Stimulated activated CD4-positive, alpha-beta T cell treated with anti-CD3 and anti-CD28 coated beads, Interleukin-15, amount 100 ng/mL, for 48 hours (primary cell): ENCODE results near the gene ERH.

Source experiments
- DNase-seq, 2 donors: peaks; one replicate each; pipeline ENCODE4 v3.0.0-alpha.2; 2020; ENCODE audit warnings: low read depth in 2 of 2

Gene ERH

DNA sequence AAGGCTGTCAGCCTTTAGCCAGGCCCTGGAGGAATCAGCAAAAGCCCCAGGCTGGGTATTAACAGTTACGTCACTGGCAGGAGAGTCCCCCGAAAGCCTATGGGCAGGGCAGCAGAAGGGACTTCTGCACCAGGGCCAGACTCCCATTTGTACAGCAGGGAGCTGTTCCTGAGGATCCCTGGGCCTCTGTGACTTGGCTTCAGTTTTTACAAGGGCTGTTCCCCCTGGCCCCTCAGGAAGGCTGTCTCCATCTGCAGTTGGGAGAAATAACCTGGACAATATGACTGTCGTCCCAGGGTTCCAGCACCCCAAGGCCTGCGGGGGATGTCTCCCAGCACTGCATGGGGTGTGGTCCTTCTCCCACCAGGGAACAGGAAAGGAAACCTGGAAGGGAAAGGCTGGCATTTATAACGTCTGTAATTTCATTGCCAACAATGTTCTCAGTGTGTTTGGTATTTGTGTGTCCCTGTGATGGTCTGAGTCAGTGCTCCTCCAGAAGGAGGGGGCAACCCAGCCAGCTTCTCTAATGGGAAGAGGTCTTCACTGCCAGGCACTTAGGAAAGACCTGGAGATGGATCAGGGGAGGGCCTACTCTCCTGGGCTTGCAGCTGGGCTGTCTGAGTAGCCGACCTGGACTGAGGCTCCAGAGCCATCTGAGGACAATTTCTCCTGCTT, 42.4 kb downstream of the ERH start:
- no peak for DNase-seq

DNA sequence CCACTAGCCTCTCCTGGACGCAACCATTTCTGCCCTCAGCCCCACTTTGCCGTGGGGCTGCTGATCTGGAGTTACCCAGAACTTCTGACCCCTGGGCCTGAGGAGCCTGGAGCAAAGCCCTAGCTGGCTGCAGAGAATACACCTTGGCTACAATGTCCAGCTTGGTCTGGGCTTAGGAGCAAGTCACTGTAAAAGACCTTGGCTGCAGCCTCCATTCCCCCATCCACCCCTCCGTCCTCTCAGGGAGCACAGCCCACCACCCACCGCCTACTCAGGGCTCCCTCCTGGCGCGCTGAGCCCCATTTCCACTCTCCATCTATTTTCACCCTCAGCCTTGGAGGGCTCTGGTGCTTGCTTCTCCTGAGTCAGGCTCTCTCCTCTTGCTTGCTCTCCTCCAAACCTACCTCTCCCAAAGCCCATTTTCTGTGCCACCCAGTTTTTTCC, 42.9 kb downstream of the ERH start:
- no peak for DNase-seq

DNA sequence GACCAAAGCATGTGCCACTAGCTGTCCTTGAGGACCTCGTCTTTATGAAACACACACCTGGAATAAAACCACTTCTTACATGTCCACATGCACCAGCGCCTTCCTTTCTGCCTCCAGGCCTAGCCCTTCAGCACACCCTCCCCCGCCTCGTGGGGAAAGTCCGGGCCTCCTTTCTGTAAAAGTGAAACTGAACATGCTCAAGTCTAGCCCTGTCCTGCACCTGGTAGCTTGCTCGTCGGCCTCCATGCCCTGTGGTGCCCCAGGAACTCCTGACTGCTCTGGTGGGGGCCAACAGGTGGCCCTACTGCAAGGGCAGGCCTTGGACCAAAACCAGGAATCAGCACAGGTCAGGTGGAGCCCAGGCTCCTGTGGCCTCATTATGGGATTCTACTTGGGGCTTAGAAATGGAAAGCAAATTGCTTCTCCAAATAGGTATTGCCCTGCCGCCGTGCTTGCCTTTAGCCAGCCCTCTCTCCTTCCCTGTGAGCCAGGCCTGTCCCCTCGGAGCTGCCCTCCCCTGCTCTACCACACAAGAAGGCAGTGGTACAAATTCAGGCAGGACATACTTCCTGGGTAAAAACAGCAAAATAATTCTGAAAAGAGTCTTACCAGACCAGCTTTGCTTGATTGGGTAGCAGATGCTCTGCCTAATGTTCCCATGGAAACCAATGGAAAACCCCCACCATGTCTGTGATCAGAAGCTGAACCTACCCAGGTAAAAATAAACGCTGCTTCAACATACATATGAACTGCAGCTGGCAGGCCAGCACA, 43.5 kb downstream of the ERH start:
- DNase-seq = peak; percentile 51 to 73

DNA sequence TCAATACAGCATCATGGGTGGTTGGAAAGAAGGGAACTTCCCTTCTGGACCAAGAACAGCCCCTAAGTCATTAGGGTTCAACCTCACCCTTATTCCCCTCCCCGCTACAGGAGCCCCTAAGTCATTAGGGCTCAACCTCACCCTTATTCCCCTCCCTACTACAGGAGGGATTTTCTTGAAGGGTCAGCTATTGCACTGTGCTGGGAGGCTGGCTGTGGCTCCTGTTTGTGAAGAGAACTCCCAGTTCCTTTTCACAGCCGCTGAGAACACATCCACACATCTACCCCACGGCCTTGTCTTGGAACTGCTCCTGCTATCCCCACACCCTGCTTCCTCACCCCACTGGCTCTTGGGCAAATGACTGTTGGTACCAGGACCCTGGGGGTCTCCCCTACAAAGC, 44.9 kb downstream of the ERH start:
- no peak for DNase-seq

DNA sequence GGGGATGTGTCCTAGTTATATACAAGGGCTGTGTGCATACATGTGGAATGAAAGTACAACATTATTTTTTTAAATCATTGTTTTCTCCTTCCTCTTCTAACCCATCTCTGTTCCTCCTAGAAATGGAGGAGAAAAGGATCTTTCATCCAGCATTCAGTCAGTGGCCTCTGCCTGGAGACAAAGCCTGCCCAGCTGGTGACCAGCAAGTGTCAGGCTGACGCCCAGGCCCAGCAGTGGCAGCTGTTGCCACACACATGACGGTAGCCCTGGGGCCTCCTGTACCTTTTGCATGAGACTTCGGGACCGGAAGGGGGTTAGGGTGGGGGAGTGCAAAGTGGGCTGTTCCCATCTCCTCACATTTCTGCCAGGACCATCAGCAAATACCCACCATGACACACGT, 46.2 kb downstream of the ERH start:
- no peak for DNase-seq

DNA sequence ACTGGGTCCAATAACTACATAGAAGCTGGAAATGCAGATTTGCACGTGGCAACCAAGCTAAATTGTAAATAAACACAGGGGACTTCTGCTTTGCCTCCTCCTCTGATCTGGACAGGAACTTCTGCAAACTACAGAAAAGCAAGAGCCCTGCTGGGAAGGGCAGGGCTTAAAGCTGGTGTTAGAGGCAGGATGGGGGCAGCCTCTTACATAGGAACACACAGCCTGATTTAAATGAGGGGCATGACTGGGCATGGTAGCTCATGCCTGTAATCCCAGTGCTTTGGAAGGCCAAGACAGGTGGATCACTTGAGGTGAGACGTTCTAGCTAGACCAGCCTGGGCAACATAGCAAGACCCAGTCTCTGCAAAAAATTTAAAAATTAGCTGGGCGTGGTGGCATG, 46.7 kb downstream of the ERH start:
- DNase-seq = no peak

DNA sequence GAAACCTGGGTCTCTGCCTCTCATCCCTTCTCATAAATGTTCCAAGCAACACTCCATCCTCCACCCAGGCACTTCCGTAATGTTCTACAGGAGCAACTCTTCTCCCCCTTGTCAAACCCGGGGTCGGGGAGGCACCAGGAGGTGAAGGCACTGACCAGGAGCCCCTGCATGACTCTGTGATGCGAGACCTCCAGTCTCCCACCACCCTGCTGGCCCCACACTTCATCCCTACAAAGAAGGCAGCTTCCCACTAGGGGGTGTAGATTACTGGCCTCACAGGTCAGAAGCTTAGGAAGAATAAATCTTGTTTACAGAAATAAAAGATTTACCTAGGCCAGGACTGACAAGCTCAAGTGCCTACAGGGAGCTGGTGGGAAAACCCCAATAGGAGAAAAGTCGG, 47.2 kb downstream of the ERH start:
- no peak for DNase-seq

DNA sequence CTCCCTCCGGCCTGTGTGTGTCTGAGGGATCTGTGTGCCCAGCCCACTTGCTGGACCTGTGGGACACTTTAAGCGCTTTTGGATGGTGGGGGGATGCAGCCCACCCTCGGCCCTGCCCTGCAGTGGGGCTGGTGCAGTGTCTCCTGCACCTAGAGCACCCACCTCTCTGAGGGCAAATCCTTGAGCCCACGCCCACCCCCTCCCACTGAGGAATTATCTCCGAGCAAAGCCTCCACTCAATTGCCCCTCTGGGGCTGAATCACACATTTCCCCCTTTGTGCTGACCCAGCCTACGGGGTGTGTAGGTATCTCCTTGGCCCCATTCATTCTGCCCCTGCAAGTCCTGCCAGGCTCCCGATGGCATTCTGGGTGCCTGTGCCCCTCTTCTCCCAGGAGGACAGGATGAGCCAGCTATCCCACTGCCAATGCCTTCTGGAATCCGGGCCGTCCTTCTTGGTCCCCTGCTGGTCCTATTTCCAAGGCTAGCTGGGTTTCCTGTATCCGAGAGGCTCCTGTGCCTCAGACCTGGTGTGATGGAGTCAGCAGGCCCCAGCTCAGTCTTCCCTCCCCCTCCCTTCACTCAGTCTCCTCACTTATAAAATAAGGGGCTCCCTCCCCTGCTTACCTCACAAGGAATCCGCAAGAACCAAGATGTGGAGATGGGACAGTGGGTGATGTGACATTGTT, 48.9 kb downstream of the ERH start:
- DNase-seq = no peak

DNA sequence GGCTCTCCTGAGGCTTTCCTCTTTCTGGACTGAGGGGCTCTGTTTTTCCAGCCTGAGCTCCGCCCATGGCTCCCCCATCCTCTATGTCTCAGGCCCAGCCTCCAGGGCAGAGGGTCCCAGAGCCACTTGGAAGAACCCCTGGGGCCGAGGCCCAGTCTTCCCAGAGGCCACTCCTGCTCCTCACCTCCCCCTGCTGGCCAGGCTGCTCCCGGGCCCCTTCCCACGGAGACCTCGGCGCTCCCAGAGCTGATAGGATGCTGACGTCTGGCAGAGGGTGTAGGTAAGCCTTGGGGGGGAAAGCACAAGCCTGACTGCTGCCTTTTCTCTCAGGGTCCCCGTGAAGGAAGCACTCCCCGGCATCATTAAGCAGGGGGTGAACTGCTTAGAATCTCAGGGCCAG, 51.4 kb downstream of the ERH start:
- DNase-seq = no peak

DNA sequence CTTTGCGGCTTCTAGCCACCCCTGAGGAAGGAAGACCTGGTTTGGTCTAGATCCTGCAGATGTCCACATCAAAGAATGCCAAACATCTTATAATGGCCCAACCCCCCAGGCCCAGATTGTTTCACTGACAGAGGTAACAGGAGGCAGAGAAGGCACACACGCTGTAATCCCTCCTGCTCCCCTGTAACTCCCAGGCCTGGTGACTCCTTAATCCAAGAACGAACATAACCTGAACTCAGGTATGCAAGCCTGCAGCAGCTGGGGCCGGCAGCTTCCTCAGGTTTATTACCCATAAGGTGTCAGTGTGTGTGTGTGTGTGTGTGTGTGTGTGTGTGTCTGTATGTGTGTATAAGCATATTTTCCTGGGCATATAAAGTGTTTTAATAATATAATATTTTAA, 52.7 kb downstream of the ERH start:
- DNase-seq = no peak

DNA sequence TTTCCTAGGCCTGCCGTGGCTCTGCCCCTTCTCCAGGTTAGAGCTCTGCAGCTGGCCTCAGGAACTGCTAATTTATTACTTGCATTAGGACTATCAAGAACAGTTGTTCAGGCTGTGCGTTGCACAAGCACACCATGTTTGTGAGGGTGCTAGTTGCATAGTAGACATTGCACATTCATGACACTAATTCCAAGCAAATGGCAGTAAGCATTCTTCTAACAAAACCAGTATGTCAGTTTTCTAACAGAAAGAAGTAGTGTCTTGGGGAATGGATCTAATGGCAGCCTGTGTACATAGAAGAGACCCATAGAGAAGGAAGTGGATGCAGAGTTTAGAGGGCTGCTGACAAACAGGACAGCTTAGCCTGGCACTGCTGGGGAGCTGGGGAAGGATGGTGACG, 53.9 kb downstream of the ERH start:
- no peak for DNase-seq

DNA sequence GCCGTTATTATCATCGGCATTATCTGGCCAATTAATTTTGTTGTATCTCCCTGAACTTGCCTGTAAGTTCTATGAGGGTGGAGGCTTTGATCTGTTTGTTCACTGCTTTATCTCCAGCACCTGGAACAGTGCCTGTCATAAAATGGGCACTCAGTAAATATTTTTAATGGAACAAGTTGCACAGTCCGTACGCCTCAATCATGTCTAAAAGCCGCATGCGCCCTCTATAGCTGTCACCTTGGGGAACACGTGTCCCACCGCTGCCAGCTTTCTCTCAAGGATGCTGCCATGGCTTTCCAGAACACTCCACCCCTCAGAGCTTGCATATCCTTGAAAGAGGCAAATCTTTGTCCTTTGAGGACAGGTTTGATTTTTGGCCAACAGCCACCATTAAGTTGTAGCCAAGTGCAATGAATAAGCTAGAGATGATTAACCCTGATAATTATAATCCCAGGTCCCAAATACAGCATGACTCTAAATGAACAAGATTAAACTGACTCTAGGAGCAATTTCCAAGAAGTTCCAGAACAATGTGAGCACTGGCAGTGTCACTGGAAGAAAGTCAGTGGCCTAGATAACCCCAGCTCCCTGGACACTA, 55.1 kb downstream of the ERH start:
- DNase-seq = no peak

DNA sequence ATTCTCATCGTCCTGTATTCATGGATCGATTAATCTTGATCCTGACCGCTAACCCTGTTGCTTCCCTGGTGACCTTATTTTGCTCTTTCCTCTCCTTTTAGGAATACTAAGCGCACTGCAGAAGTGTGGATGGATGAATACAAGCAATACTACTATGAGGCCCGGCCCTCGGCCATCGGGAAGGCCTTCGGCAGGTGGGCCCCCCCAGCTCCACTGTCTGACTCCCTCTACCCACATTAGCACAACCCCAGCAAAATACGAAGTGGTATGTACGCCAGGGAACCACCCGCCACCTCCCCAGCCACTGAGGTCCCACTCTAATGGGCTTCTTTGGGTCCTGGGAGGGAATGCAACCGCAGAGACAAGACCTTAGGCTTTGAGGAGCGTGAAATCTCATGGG, 58.7 kb downstream of the ERH start:
- no peak for DNase-seq

DNA sequence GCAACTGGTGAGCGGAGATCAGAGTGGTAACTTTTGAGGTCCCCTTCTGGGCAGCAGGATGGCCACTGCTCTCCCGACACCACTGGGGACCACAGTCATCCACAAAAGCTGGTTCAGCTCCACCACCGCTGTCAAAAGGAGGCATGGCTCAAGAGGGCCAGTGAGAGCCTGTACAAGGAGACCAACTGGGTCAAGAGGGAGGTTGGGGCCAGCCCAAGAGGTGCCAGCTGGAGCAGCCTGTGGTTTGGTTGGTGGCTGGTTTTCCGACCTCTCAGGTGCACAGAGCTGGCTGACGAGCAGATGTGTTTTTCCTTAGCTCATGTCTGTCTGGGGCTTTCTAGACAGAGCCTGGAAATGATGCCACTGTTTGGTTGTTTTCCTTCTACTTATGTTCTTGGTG, 60.1 kb downstream of the ERH start:
- no peak for DNase-seq

DNA sequence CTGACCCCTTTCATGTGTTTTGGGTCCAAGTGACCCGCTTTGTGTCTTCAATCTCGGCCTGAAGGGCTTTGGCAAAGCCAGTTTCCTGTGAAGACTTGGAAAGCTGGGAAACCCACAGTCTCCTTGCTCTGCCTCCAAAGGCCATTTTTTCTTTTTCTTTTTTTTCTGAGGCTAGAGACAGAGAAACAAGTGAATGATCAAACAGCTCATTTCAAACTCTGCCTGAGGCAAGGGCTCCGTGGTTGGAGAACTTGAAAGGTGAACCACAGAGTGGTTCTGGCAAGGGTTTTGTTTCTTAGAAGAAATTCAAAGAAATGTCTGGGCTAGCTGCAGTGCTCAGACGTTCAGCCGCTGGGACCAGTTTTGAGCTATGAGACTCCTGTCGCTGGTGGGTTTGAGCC, 62.7 kb downstream of the ERH start:
- DNase-seq = no peak

DNA sequence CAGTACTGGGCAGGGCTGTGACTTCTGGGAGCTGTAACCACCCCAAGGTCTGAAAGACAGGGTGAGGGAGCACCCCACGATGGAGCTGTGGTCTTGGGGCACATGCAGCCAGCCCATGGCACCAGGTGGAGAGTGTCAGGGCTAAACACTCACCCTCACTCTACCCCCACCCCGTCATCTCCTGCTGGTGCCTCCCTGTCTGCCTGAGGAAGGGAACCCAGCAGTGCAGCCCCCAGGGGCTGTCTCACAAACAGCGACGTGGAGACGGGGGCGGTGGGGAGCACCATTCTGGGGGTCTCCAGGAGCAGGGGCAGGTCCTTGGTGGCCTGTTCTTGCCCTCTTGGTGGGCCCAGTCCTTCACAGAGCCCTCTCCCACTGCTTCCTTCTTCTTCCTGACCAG, 63.5 kb downstream of the ERH start:
- no peak for DNase-seq

DNA sequence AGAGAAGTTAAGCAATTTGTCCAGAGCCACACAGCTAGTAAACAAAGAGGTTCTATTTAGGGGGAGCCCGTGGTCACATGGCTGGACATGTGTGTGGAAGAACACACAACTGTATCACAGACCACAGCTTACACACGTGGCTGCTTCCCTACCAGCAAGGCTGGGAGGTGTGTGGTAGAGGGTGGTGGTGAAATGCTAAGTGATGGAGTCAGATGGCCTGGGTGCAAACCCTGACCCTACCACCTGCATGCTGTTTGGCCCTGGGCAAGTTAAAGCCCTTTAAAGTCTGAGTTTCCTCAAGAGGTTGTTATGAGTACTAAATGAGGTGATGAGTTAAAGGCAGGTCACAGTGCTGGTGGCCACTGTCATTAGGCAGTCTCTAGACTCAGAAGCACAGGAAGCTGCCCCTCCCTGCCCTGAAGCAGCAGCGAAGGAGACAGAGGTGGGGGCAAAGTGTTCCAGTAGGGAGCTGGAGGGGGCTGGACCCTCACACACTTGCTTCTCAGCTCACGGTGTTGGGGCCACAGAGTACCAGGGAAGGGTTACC, 64.2 kb downstream of the ERH start:
- no peak for DNase-seq

DNA sequence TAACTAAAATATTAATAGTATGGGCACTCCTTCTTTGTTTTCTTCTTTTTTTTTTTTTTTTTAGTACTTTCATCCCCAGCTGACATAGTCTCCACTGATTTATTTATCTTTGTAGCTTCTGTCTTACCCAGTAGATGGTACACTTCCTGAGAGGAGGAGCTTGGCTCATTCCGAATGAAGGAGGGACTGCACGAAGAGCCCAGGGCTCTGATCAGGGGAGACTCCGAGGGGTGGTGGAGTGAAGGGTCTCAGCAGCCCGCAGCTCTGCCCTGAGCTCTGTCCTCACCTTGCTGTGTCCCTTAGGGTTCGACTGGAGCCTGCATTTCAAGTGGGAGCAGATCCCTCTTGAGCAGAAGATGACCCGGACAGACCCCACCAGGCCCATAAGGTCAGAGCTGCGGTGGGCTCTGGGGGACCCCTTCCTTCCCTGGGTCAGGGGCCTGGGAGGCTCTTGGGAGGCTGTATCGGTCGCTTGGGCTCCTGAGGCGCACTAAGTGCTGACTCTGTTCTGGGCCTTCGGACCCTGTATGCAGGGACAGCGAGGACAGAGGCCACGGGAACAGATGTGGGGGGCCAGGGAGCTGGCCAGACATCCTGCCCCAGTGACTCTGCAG, 65.2 kb downstream of the ERH start:
- no peak for DNase-seq

DNA sequence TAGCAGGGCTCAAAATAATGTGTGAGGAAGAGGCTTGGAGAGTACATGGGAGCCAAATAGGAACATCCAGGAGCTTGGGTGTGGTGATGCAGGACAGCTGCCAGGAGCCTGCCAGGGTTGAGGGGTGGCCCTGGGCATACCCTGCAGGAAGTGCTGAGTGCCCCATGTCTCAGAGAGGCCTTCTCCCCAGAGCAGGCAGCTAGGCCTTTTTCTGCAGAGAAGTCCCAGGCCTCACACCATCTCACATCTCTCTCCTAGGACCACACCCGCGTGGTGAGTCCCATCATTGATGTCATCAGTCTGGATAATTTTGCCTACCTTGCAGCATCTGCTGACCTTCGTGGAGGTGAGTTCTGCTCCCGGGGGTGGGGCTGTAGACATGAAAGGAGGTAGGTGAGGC, 66.9 kb downstream of the ERH start:
- DNase-seq = no peak
